NCI-H1092 (cell line): ENCODE data around the gene TECTA.
A peak's percentile ranks its signal among the peaks of the same experiment; 100 is the strongest.

Source experiments
- DNase-seq: peaks from one replicate; lab custom pipeline; 2025; lab: John Stamatoyannopoulos, UW

Gene TECTA, protein sequence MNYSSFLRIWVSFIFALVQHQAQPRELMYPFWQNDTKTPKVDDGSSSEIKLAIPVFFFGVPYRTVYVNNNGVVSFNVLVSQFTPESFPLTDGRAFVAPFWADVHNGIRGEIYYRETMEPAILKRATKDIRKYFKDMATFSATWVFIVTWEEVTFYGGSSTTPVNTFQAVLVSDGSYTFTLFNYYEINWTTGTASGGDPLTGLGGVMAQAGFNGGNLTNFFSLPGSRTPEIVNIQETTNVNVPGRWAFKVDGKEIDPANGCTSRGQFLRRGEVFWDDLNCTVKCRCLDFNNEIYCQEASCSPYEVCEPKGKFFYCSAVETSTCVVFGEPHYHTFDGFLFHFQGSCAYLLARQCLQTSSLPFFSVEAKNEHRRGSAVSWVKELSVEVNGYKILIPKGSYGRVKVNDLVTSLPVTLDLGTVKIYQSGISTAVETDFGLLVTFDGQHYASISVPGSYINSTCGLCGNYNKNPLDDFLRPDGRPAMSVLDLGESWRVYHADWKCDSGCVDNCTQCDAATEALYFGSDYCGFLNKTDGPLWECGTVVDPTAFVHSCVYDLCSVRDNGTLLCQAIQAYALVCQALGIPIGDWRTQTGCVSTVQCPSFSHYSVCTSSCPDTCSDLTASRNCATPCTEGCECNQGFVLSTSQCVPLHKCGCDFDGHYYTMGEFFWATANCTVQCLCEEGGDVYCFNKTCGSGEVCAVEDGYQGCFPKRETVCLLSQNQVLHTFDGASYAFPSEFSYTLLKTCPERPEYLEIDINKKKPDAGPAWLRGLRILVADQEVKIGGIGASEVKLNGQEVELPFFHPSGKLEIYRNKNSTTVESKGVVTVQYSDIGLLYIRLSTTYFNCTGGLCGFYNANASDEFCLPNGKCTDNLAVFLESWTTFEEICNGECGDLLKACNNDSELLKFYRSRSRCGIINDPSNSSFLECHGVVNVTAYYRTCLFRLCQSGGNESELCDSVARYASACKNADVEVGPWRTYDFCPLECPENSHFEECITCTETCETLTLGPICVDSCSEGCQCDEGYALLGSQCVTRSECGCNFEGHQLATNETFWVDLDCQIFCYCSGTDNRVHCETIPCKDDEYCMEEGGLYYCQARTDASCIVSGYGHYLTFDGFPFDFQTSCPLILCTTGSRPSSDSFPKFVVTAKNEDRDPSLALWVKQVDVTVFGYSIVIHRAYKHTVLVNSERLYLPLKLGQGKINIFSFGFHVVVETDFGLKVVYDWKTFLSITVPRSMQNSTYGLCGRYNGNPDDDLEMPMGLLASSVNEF (N-terminal part only)

DNA sequence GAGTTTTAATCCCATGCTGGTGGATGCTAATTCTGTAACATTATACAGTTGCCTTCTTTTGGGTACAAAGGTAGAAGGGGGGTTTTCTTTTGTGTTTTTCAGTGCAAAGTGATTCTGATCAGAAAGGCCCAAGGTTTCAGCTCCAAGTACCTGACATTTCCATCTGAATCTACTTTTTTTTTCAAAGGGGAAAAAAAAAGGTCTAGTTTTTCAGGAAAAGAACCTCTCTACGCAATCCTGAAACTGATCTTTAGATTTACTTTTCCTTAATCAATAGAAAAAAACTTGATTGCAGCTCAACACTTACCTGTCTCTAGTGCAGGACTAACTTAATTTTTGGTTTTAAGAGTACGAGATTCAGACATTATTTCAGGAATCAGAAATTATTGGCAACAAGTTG lies at the start of gene TECTA:
Gene TECTA, plus strand, starts transcription at position 301 of the 400 bp plus-strand sequence. CDS start 1,423 bp downstream, outside the sequence.
- no peak for DNase-seq

DNA sequence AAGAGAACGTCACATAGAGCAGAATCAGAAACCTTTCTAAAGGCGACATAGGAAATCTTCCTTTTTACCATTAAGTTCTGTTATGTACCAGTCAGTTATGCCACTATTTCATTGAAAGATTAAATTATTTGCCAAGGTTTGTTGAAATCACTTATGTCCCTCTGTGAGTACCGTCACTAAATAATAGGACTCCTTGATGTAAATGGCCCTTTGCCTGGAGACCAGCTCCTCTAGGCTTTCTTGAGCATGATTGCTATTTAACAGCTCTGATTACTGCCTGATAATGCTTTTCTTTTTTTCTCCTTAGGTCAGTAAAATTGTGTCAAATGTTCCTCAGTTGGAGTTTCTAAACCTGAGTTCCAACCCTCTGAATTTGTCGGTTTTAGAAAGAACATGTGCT lies 47.8 kb upstream of the TECTA start:
- DNase-seq: no peak

DNA sequence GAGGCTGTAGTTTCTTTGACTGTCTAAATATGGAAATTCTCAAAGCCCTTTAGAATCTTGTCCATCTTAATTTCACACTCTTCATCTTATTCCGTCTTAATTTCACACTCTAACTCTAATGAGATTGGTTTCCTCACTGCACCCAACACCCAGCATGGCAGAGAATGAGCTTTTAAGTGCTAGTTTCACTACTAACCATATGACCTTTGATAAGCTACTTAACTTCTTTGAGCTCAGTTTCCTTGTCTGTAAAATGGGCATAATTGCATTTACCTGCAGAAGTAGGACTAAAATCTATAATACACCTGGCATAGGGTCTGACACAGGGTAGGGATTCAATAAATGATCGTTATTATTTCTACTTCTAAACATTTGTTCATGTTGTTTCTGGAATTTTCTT lies 46.8 kb upstream of the TECTA start:
- no peak for DNase-seq

DNA sequence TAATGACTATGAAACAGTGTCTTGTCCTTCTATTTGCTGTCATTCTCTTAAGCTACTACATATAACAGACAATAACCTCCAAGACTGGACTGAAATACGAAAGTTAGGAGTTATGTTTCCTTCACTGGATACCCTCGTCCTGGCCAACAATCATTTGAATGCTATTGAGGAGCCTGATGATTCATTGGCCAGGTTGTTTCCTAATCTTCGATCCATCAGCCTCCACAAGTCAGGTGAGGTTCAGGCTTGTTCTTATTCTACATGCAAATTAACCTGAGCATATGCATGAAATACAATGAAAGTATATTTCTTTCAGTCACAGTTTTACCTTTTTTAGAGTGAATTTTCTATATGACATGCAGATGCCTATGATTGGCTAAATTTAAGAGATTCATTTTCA lies 46.0 kb upstream of the TECTA start:
- no peak for DNase-seq

DNA sequence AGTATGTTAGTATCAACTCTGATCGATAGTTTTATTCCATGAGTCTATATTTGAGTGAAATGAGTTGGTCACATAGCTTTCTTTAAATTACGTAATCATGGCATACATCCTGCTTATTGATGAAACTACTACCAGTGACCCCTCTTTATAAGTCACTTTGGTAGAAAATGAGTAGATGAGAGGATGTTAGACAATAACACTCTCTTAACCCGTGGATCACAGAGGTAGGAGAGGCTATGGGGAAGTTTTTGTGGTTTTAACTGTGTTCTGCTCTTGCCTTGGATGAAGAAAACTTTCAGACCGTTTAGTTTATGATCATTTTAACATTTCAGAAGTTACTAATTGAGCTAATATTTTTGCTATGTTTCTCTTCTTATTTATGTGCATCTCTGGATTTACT lies 43.1 kb upstream of the TECTA start:
- DNase-seq: no peak

DNA sequence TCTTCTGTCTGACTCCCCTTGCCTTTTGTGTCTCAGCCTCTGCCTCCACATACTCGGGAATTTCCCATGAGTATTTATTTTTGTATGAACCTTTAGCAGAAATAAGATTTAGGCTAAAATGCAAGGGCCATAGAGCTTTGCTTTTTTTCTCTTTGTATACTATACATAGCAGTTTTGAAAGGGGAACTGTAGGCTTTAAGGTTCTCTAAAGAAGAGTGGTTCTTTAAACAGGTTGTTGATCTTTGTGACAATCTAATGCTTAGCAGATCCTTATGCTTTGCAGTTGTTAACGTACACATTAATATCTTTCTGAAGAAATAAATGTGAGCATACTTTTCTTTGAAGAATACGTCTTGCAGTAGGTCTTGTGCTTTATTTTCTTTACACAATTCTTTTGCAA lies 42.1 kb upstream of the TECTA start:
- no peak for DNase-seq

DNA sequence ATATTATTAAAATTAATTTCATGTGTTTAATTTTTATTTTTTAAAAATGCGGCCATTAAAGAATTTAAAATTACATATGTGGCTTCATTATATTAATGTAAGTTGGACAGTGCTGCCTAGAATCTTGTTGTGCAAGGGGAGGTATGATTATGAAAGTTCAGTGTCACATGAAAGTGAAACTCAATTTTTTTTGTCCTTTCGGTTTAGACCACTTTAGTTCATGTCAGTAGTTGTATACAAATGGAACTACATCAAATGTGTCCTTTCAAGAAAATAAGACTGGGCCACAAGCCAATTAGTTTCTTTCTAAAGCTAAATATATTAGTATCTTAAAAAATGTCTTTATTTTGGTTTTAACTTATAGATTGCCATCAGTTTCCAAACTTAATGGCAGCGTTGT lies 41.4 kb upstream of the TECTA start:
- DNase-seq: no peak

DNA sequence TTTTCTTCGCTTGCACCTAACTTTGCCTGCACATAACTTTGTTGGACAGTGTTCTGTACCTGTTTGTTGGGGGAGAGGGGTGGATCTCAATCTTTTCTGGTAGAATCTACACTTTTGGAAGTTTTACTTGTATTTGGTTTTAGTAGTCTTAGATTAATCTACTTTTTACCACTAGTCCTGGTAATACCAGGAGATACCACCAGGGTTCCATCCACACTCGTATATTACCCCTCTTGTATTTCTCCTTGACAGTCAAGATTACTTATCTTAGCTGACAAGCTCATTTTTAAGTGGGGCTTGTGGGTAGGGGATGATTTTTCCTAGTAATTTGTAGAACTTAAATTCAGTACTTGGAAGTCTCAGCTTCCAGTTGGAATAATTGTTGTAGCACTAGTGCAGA lies 37.3 kb upstream of the TECTA start:
- no peak for DNase-seq

DNA sequence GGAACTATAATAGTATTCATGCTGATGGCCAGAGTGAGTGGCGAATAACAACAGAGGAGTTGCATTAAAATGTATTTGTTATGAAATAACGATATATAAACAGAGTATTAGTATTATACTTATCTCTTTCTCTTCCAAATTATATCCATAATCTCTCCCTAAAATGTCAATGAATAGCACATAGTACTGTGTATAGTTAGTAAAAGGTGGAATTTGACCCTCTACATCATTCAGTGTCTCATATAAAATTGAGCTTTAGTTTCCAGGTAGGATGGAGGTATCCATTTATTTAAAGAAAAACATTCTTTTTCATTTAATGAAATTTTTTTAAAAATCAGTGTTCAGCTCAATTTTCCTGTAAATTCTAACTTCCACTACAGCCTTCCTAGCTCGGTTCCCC lies 34.4 kb upstream of the TECTA start:
- no peak for DNase-seq

DNA sequence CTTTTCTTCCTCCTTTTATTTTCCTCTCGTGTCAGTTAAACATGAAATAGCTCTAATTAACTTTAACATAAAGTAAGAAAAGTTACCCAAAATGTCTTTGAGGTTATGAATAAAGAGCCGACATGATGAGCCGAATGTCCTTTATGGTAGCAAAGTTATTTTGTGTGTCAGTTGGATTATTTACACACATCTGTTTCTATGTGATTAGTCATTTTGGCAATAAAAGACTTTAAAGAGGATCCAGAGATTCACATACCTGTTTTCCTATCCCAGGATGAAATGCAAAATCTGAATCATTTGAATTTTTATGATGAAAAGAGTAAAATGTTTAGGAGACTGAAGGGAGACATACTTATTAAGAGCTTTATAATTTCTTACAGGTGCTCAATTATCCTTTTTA lies 34.0 kb upstream of the TECTA start:
- no peak for DNase-seq

DNA sequence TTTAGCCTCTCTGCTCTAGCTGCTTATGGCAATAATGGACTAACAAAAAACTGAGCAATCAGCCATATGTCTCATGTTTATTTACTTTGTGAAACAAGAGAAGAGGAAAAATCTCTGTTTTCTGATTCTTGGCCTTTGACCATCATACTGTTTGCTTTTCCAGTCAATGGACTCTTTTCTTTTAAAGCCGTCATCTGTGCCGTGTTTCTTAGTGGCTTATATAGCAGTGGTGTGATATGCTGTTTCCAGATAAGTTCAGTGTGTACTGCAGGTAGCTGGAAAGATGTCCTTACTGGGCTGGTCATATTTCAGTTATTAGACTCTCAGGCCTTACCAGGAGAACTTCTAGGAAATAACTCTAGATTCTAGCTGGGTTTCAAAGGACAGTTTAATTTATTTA lies 33.6 kb upstream of the TECTA start:
- DNase-seq: peak; percentile 83

DNA sequence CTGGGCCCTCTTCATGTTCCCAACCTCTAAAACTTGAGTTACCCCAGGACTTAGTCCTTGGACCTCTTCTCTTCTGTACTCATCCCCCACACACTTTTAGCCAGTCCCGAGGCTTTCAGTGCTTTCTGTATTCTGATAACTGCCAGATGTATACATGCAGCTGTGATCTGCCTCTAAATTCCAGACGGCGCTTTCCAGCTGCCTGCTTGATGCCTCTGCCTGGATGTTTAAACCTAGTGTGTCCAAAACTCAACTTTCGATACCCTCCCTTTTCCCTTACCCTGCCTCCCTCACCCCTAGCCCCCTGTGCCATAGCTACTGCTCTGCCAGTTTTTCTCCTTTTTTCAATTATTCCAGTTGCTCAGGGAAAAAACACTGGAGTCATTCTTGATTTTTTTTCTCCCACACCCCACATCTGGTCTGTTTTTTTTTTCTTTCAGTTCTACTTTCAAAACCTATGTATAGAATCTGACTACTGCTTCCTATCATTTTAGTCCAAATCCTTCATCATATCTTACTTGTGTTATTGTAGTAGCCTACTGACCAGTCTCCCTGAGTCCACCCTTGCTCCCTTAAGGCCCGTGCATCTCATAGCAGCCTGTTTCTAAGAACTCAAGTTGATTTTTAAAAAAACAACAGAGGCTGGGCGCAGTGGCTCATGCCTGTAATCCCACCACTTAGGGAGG lies 32.9 kb upstream of the TECTA start:
- DNase-seq: no peak

DNA sequence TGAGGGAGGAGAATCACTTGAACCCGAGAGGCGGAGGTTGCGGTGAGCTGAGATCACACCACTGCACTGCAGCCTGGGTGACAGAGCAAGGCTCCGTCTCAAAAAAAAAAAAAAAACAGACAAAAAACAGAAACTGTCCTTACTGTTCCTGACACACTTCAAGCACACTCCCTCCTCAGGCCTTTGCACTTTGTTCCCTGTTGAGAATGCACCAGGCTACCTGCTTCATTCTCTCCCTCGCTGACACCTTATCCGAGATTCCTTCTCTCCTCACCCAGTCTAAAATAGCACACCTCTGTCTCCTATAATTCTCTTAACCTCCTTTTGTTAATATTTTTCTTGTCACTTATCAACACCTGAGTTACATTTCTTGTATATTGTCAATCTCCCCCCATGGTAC lies 32.3 kb upstream of the TECTA start:
- DNase-seq: no peak

DNA sequence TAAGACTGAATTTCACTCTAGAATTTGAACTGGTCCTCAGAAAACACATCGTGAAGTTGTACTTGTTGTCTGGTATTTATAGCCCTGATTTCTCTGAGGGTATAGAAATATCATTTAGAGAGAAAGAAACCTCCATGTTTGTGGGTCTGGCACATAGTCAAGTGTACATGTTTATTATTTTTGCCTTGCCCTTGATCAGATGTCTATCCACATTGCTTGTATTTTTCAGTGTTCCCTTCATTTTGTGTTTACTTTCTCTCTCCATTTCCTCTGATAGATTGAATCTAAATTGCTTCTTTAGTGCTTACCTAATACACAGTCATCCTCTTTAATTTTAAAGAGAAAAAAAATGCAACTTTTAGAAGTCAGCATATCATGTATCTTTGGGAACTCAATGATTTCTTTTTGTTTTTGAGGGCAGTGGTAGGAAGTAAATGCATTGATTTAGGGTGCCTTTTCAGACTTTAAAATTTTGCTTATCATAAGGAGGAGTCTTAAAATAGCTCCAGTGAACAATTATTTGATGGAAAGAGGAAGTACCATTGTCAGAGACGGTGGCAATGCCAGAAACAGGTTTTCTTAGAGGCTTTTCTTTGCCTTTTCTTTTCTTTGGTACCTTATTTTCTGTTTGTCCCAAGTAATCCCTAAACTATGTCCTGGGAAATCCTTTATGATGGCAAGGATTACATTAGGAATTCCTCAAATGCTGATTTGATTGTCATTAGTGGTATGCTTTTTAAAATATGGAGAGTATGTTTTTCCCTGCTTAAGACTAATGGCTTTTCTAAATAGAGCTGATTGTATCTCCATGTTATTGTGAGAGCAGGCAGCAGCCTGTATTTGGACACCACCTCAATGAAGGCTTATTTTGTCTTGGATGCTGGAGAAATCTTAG lies 29.8 kb upstream of the TECTA start:
- no peak for DNase-seq

DNA sequence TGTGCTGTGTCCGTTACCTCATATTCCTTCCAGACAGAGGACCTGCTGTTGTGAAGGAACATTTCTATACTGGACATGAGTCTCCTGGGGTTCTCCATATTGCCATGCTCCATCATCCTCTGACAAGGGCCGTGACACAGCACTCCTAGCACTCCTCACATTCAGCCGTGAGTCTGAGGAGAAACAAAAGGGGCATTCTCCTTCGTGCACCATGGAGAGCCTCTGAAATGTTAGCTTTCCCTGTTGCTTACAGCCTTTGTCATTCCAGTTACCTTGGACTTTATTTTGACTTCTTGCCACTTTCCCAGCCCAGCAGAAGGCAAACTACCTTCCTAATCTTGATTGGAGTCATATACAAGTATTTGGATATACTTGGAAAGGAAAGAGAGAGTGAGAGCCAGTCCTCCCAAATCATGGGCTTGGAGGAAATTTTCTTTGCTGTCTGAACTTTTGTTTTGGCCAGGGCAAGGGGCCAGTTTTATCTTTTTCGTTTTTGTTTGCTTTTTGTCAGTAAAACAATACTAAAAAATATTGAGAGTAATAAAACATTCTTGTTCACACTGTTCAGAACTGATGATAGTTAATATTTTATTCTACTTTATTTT lies 29.1 kb upstream of the TECTA start:
- no peak for DNase-seq

DNA sequence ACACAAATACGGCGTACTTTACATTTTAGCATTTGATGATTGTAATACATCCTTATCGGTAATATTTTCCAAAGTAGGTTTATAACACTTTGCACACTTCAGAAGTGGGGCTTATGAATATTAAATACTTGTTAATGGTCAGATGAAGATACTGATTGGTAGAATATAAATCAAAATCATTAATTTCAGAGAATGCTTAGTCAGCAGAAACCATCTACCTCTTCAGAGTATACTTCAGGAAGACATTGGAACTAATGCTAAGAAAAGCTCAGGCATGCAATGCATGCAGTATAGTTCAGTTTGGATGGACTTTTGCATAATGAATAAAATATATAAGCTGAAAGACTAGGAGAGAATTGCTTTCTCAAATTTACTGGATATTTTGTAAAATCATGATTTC lies 19.7 kb upstream of the TECTA start:
- no peak for DNase-seq

DNA sequence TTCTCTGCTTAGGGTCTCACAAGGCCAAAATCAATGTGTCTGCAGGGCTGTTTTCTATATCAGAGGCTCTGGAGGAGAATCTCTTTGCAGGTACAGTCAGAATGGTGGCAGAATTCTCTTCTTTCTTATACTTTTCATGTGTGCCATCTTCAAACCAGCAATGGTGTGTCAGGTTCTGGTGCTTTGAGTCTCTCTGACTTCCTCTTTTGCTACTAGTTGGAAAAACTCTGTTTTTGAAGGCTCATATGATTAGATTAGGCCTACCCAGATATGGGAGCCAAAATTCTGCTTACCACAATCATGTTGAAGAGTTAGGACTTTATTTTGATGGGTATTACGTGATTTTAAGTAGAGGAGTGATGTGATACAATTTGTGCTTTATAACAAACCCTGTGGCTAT lies 18.8 kb upstream of the TECTA start:
- no peak for DNase-seq

DNA sequence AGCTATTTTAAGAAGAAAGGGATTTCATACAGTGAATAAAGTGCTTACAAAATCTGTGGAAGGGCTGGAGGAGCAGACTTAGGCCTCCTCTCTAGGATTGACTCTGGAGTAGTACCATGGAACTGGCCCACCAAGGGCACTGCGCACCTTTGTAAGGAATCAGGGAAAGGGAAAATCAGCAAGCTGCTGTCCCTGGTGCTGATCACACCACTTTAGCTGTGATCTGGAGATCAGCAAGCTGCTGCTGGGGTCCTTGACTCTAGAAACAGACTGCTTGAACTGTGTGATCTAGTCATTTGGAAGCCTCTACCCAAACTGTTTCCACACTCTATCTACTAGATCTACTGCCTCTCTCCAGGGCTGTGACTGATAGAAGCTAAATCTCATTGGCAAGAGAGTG lies 18.4 kb upstream of the TECTA start:
- DNase-seq: no peak

DNA sequence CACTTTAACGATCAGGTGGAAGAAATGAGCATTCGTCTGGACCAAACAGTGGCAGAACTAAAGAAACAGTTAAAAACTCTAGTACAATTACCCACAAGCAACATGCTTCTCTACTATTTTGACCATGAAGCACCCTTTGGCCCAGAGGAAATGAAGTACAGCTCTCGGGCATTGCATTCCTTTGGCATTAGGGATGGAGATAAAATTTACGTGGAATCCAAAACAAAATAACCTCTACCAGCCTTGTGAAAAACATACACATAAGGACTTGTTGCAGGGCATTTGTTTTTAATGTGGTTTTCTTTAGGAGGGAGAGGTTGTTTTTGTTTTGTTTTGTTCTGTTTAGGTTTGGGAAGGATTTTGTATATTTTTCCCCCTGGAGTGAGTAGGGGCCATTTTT lies 14.2 kb upstream of the TECTA start:
- no peak for DNase-seq

DNA sequence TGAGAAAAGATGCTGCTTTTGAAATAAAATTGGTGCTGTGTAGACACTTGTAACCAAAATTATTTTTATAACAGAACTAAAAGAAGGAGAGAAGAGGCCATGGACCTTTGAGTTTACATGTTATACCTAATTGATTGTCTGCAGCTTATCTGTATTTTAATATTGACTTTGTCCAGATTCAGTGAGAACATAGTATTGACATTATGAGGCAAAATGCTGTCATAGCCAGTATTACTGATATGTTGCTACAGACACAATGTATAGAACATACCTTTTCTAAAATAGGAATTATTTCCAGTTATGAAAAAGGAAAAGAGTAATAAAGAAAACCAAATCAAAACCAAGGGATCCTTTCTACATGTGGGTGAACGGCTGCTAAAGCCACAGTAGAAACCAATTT lies 11.5 kb upstream of the TECTA start:
- no peak for DNase-seq
